AG09319 (cell line): Measurements from ENCODE around the gene PARP4.
"Not testable (repeated sequence)": the region's sequence is repeated elsewhere in the genome, so short reads cannot be mapped to it uniquely, and the experiment has no call there.

Experiments
- DNase-seq: peaks from one replicate; pipeline ENCODE4 v3.0.0-alpha.2; 2010; ENCODE audit warnings: low read depth; ENCODE audit errors: extremely low read depth
- CTCF ChIP-seq: IDR thresholded peaks from 2 replicates; pipeline ENCODE4 v1.5.1; 2011; ENCODE audit warnings: low read depth, mild to moderate bottlenecking, inconsistent platforms, low read length, moderate library complexity

Gene PARP4

GRCh38 chr13:24511816-24512196 is 772 bp downstream of the PARP4 start:
- TF ChIP-seq CTCF: no peak
- DNase-seq: no peak

- no peak for DNase-seq
- TF ChIP-seq CTCF: no peak
Observed at GRCh38 chr13:24511019-24511815, 1.4 kb downstream of the PARP4 start.

- DNase-seq: no peak
- TF ChIP-seq CTCF: no peak
Observed at GRCh38 chr13:24506698-24507335, 5.8 kb downstream of the PARP4 start.

GRCh38 chr13:24506283-24506682 is 6.3 kb downstream of the PARP4 start:
- not testable (repeated sequence) for DNase-seq

GRCh38 chr13:24505756-24506155 is 6.8 kb downstream of the PARP4 start:
- DNase-seq: no peak
- no peak for TF ChIP-seq CTCF

- TF ChIP-seq CTCF: no peak
- no peak for DNase-seq
Observed at GRCh38 chr13:24505256-24505655, 7.3 kb downstream of the PARP4 start.

- no peak for DNase-seq
- TF ChIP-seq CTCF: no peak
Observed at GRCh38 chr13:24503379-24503696, 9.2 kb downstream of the PARP4 start.
